Choroid plexus epithelial cell (primary cell): Measurements from ENCODE around the gene DLL1.

Experiments used
- DNase-seq: peaks from one replicate; pipeline ENCODE4 v3.0.0-alpha.2; 2010; ENCODE audit warnings: low read depth
- H3K4me3 ChIP-seq: 2 replicates; pipeline ENCODE4 v1.5.1; 2011; ENCODE audit warnings: low read depth, mild to moderate bottlenecking, control low read depth, low read length, moderate library complexity
- TF ChIP-seq, protein P1 (sequence below): conservative IDR thresholded peaks from 2 replicates; pipeline ENCODE4 v1.5.1; 2011; ENCODE audit warnings: low read depth, mild to moderate bottlenecking, control low read depth, inconsistent platforms, low read length, moderate library complexity

Gene DLL1

GRCh38 chr6:170286934-170287265 lies 4.0 kb downstream of the DLL1 start:
- DNase-seq, result no peak
- no peak overlapping the region for H3K4me3 ChIP-seq
- TF ChIP-seq, protein P1, sequence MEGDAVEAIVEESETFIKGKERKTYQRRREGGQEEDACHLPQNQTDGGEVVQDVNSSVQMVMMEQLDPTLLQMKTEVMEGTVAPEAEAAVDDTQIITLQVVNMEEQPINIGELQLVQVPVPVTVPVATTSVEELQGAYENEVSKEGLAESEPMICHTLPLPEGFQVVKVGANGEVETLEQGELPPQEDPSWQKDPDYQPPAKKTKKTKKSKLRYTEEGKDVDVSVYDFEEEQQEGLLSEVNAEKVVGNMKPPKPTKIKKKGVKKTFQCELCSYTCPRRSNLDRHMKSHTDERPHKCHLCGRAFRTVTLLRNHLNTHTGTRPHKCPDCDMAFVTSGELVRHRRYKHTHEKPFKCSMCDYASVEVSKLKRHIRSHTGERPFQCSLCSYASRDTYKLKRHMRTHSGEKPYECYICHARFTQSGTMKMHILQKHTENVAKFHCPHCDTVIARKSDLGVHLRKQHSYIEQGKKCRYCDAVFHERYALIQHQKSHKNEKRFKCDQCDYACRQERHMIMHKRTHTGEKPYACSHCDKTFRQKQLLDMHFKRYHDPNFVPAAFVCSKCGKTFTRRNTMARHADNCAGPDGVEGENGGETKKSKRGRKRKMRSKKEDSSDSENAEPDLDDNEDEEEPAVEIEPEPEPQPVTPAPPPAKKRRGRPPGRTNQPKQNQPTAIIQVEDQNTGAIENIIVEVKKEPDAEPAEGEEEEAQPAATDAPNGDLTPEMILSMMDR, result no peak

DNA sequence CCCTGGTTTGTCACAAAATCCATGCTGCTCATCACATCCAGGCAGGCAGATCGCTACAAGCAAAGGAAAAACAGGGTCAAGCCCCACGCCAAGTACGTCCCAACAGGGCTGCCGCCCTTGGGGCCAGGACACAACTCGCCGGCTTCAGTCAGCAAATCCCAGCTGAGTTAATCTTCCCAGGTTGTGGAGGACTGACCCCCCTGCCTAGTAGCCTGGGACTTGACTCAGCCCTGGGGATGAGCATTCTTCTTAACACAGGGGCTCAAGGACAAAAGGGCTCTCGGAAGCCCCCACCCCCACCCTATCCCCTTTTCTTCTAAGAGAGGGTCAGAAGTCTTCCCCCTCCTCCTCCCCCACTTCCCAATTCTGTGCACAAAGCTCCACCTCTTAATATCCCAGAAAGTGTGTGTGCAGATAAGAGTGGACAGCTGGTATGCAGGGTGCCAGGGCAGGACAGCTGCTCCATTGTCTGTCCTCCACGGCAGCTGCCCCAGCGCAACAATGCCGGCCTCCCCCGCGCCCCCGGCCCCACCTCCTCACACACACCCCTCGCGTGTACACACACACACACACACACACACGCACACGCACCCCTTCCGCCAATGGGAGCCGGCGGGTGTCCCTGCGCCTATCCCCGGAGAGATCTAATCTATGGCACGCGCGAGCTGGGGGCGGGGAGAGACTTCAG lies 4.5 kb downstream of the DLL1 start:
- TF ChIP-seq, protein P1, result no peak
- peak; percentile 20 for DNase-seq
- no peak overlapping the region for H3K4me3 ChIP-seq

GRCh38 chr6:170285482-170285881 lies 5.4 kb downstream of the DLL1 start:
- DNase-seq, result no peak
- TF ChIP-seq, protein P1, result no peak
- H3K4me3 ChIP-seq, result no peak overlapping the region

- no peak for DNase-seq
- TF ChIP-seq, protein P1, result no peak
- no peak overlapping the region for H3K4me3 ChIP-seq
Observed at GRCh38 chr6:170284866-170285469, 5.9 kb downstream of the DLL1 start.

DNA sequence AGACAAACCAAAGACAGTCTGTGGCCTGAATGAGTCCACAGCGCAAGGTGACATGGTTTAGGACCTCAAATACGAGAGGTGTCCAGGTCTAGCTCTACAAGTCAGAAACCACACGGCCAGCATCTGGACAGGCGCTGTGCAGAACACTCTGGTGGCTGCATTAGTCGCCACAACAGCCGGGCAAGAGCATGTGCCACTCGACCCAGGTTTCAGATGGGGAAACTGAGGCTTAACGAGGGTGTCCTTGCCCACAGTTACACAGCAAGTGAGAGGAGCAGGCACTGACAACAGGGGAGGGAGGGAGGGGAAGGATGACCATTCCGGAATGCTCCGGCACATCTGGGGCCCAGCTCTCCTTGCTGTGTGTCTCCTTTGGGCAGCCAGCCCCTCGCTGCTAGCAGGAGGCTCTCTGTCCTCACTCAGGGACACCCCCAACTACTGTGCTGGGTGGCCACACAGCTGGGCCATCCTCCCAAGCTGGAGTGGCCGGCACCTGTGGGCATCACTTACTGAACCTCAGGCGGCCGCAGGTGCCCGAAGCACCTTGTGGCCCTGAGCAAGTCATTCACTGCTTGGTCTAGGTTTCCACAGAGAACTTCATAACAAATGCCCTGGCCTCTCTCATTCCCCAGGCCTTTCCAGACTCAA lies 6.6 kb downstream of the DLL1 start:
- no peak overlapping the region for H3K4me3 ChIP-seq
- no peak for DNase-seq

DNA sequence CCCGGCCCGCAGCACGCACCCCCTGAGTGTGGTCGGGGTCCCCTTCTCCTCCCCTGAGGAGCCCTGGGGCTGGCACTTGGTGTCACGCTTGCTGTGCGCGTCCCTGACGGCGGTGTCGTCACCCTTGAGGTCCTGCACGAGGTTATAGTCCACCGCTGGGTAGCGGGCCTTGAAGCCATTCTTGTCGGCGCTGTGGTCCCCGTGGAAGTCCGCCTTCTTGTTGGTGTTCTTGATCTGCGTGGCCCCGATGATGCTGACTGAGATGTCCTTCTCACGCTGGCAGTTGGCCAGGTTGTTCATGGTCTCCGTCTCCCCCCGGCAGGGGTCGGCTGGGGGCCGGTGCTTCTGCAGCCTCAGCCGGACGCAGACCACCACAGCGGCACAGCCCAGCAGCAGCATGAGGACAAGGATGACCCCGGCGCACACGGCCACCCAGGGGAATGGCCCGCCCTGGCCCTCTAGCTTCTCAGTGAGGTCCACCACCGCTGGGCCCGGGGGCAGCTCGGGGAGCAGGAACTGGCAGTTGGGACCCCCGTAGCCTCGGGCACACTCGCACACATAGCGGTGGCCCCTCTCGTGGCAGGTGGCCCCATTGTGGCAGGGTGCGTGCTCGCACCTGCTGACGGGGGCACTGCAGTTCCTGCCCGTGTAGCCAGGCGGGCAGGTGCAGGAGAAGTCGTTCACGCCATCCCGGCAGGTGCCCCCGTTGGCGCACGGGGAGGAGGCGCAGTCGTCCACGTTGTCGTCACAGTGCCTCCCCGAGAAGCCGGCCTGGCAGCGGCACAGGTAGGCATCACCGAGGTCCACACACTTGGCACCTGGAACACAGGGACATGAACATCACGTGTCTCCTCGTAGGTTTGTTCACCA lies 7.4 kb downstream of the DLL1 start:
- no peak overlapping the region for H3K4me3 ChIP-seq
- DNase-seq, result no peak
- TF ChIP-seq, protein P1, result no peak

More for the DNA sequence above, 6.6 kb downstream of the DLL1 start:
- TF ChIP-seq, protein P1, result no peak
